B cell (primary cell): Measurements from ENCODE around the gene NNT. TPM values are rescaled to one million over a fixed set of nuclear protein-coding genes. Genes with fewer than 3 reads are reported as not detected.

Experiments
- ATAC-seq: fragments of 200-7000 bp; cut with Tn5 transposase; one replicate; pipeline ENCODE4 v1.10.0; 2021; ENCODE audit warnings: low read depth, mild to moderate bottlenecking, moderate number of reproducible peaks, moderate library complexity
- CTCF ChIA-PET: fragments of 350-600 bp; sonication (Branson Sonifier 250); formaldehyde crosslinking; loops from one replicate; lab custom pipeline; 2021; ENCODE audit warnings: antibody characterized with exemption, inconsistent platforms; lab: Charles Lee
- POLR2A ChIA-PET: fragments of 350-600 bp; sonication (Branson Sonifier 250); formaldehyde crosslinking; loops from one replicate; lab custom pipeline; 2021; ENCODE audit warnings: antibody characterized with exemption; lab: Charles Lee
- DNase-seq: peaks from one replicate; pipeline ENCODE4 v3.0.0; 2013
- H2AFZ ChIP-seq: 2 replicates; pipeline ENCODE4 v1.6.1; 2012; ENCODE audit warnings: mild to moderate bottlenecking, low read depth, low read length; ENCODE audit not compliant: insufficient read depth, poor library complexity, severe bottlenecking
- H3K27ac ChIP-seq, 2 donors: 1 replicate in 1 of 2; 2 replicates in 1 of 2; pipeline ENCODE4 v1.5.1; 2012 to 2013; ENCODE audit warnings: low read length in 2 of 2, mild to moderate bottlenecking in 2 of 2, moderate library complexity in 1 of 2
- H3K27me3 ChIP-seq, 4 experiments: fragments of 200-600 bp in 1 of 4; sonication (generic) in 1 of 4; replicated peaks in 1 of 4; 1 replicate in 2 of 4; 2 replicates in 2 of 4; pipeline versions ENCODE4 v1.6.1 to v1.7.0; 2013 to 2016; ENCODE audit warnings: low read length in 3 of 4, mild to moderate bottlenecking in 2 of 4, mixed read lengths in 1 of 4, moderate library complexity in 1 of 4; ENCODE audit not compliant: insufficient read depth in 4 of 4, control insufficient read depth in 3 of 4; ENCODE audit errors: control extremely low read depth in 1 of 4
- H3K36me3 ChIP-seq, 2 experiments: replicated peaks in 1 of 2; 1 replicate in 1 of 2; 2 replicates in 1 of 2; pipeline versions ENCODE4 v1.6.1 to v1.7.1; 2013; ENCODE audit warnings: low read length in 1 of 2; ENCODE audit not compliant: insufficient read depth in 2 of 2, control insufficient read depth in 1 of 2; ENCODE audit errors: control extremely low read depth in 1 of 2, extremely low read depth in 1 of 2
- H3K4me1 ChIP-seq, 2 donors: fragments of 200-600 bp in 1 of 2; sonication (generic) in 1 of 2; 1 replicate in 1 of 2; 2 replicates in 1 of 2; pipeline versions ENCODE4 v1.5.1 to v1.6.1; 2013 to 2017; ENCODE audit warnings: low read length in 2 of 2; ENCODE audit not compliant: control insufficient read depth in 2 of 2, insufficient read depth in 2 of 2
- H3K4me2 ChIP-seq: replicated peaks from 2 replicates; pipeline ENCODE3; 2012; ENCODE audit warnings: mild to moderate bottlenecking, low read depth, low read length; ENCODE audit not compliant: poor library complexity, severe bottlenecking
- H3K4me3 ChIP-seq, 5 experiments: fragments of 200-600 bp in 1 of 5; sonication (generic) in 1 of 5; 1 replicate in 3 of 5; 2 replicates in 2 of 5; pipeline versions ENCODE4 v1.5.1 to v1.7.0; 2011 to 2016; ENCODE audit warnings: low read length in 4 of 5, mild to moderate bottlenecking in 4 of 5, low read depth in 2 of 5, control low read depth in 1 of 5, moderate library complexity in 1 of 5; ENCODE audit not compliant: insufficient read depth in 1 of 5; ENCODE audit errors: control extremely low read depth in 1 of 5, extremely low read depth in 1 of 5
- H3K79me2 ChIP-seq: fragments of 200-600 bp; sonication (generic); one replicate; pipeline ENCODE4 v1.6.0; 2016; ENCODE audit warnings: low read length; ENCODE audit not compliant: control insufficient read depth, insufficient read depth
- H3K9ac ChIP-seq: fragments of 200-600 bp; sonication (generic); 2 replicates; pipeline ENCODE4 v1.6.1; 2017; ENCODE audit warnings: mild to moderate bottlenecking, low read length, moderate library complexity
- H3K9me3 ChIP-seq, 3 donors: one replicate each; pipeline versions ENCODE4 v1.6.1 to v1.7.1; 2013; ENCODE audit warnings: low read length in 2 of 3; ENCODE audit not compliant: control insufficient read depth in 2 of 3, insufficient read depth in 1 of 3; ENCODE audit errors: control extremely low read depth in 1 of 3
- H4K20me1 ChIP-seq: 2 replicates; pipeline ENCODE4 v1.6.0; 2012; ENCODE audit warnings: mild to moderate bottlenecking, low read length; ENCODE audit not compliant: insufficient read depth, control insufficient read depth, poor library complexity, severe bottlenecking
- H3K27ac Mint-ChIP-seq: one replicate; pipeline ENCODE4 v1.8.0; 2021; ENCODE audit warnings: mixed read lengths
- H3K27me3 Mint-ChIP-seq: one replicate; pipeline ENCODE4 v1.8.0; 2021; ENCODE audit warnings: mixed read lengths
- H3K4me1 Mint-ChIP-seq: one replicate; pipeline ENCODE4 v1.8.0; 2021; ENCODE audit warnings: mixed read lengths
- H3K4me3 Mint-ChIP-seq: one replicate; pipeline ENCODE4 v1.8.0; 2021; ENCODE audit warnings: mixed read lengths
- H3K9me3 Mint-ChIP-seq: one replicate; pipeline ENCODE4 v1.8.0; 2022; ENCODE audit warnings: mixed read lengths; ENCODE audit not compliant: insufficient read depth
- CTCF ChIP-seq: fragments of 200-600 bp; IDR thresholded peaks from one replicate; pipeline ENCODE4 v1.8.0; 2022; ENCODE audit warnings: antibody characterized with exemption, mild to moderate bottlenecking
- EZH2 ChIP-seq: IDR thresholded peaks from 2 replicates; pipeline ENCODE4 v1.6.1; 2012; ENCODE audit warnings: borderline replicate concordance, low read depth, mild to moderate bottlenecking, moderate library complexity, low read length; ENCODE audit not compliant: insufficient read depth, poor library complexity, severe bottlenecking
- WGBS: methylation state at CpG from one replicate; pipeline ENCODE4 v1.1.5; 2013; ENCODE audit warnings: missing lambda C conversion rate; ENCODE audit not compliant: insufficient coverage; 5-methylcytosine and 5-hydroxymethylcytosine counted together
- intact Hi-C: fragments of 100-400 bp; cut with micrococcal nuclease; formaldehyde crosslinking; loops from one replicate; pipeline ENCODE4 v1.10.0; 2022
- polyA plus RNA-seq: library from polyadenylated mRNA; depleted of rRNA; stranded (reverse); fragments of >200 nt; gene quantifications from 2 replicates; pipeline ENCODE4 v1.2.3, GENCODE V29; 2012
- total RNA-seq, 2 donors: library from RNA; stranded (reverse); fragments of 120-200 nt in 1 of 2; gene quantifications; 1 replicate in 1 of 2; 2 replicates in 1 of 2; pipeline versions ENCODE4 v1.2.3 to v1.2.4, GENCODE V29; 2013 to 2022

NNT gene
- total and polyA plus RNA-seq, 2 donors (not counting 1 experiment from before 2014, with no cell fraction given): 17.8 to 61.1 TPM

GRCh38 chr5:43638107-43638506 lies 35.1 kb downstream of the NNT start:
- no peak for TF ChIP-seq EZH2
- no peak for TF ChIP-seq CTCF
- Histone ChIP-seq H2AFZ (no peak overlapping the region), H3K9me3 (no peaks in the 10 kb centered on the region), H3K4me2 (no peak overlapping the region), H3K27ac (no peak overlapping the region), H3K36me3 (peaks cover 7 to 15% of the 10 kb centered on the region in 2 experiments), H4K20me1 (peaks cover 14% of the 10 kb centered on the region), H3K27me3 (no peaks in the 10 kb centered on the region), H3K79me2 (peaks cover 4% of the 10 kb centered on the region), H3K4me1 (no peaks in the 10 kb centered on the region), H3K4me3 (no peak overlapping the region), H3K9ac (no peak overlapping the region)
- no peak for DNase-seq
- Mint-ChIP-seq H3K27ac (no peak overlapping the region), H3K27me3 (no peaks in the 10 kb centered on the region), H3K4me3 (no peak overlapping the region), H3K9me3 (no peaks in the 10 kb centered on the region), H3K4me1 (peaks cover 7% of the 10 kb centered on the region)
- CTCF ChIA-PET: no interaction called here
- intact Hi-C loops: loop anchor here (10.0 kb wide), 1 partner anchor 1137 kb away; no protein-coding TSS in a partner anchor
- POLR2A ChIA-PET: no interaction called here
- no peak for ATAC-seq
- WGBS: no CpG with 5 or more reads among the region's 2 CpGs

- Histone ChIP-seq H3K4me3 (no peak overlapping the region), H4K20me1 (peaks cover 9% of the 10 kb centered on the region), H3K9me3 (no peaks in the 10 kb centered on the region), H3K9ac (no peak overlapping the region), H3K4me1 (no peaks in the 10 kb centered on the region), H3K27ac (no peak overlapping the region), H2AFZ (no peak overlapping the region), H3K79me2 (no peaks in the 10 kb centered on the region), H3K36me3 (peaks cover 11 to 15% of the 10 kb centered on the region in 2 experiments), H3K4me2 (no peak overlapping the region), H3K27me3 (no peaks in the 10 kb centered on the region)
- H3K9me3 Mint-ChIP-seq: no peaks in the 10 kb centered on the region
- no peak for ATAC-seq
- ChIA-PET CTCF (no interaction called here), POLR2A (no interaction called here)
- TF ChIP-seq EZH2 (no peak), CTCF (no peak)
- H3K27ac Mint-ChIP-seq: no peak overlapping the region
- DNase-seq: no peak
- H3K4me3 Mint-ChIP-seq: no peak overlapping the region
- peaks cover 7% of the 10 kb centered on the region for H3K4me1 Mint-ChIP-seq
- H3K27me3 Mint-ChIP-seq: no peaks in the 10 kb centered on the region
- intact Hi-C loops: loop anchor here (10.0 kb wide), 1 partner anchor 1136 kb away; no protein-coding TSS in a partner anchor
These were observed 35.6 kb downstream of the NNT start for GRCh38 chr5:43638546-43638945.
